Activated naive CD4-positive, alpha-beta T cell treated with anti-CD3 and anti-CD28 coated beads, Interleukin-2, amount 50 U/mL, for 16 hours (primary cell): Measurements from ENCODE around the gene SLC35G6.
"Not testable (repeated sequence)": the region's sequence is repeated elsewhere in the genome, so short reads cannot be mapped to it uniquely, and the experiment has no call there.

Experiments used
- DNase-seq: peaks from one replicate; pipeline ENCODE4 v3.0.0-alpha.2; 2020

SLC35G6 gene

GRCh38 chr17:7481275-7481674, at the start of gene SLC35G6:
Gene SLC35G6 (plus strand): TSS chr17:7481446. CDS start chr17:7481517, 71 bp downstream.
- not testable (repeated sequence) for DNase-seq

- no peak for DNase-seq
Observed at GRCh38 chr17:7432296-7432695, 49.0 kb upstream of the SLC35G6 start.

GRCh38 chr17:7435676-7436555, 45.3 kb upstream of the SLC35G6 start:
- DNase-seq: peak; percentile 56

- peak; percentile 85 for DNase-seq
Observed at GRCh38 chr17:7436556-7437368, 44.5 kb upstream of the SLC35G6 start.

GRCh38 chr17:7437369-7437863, 43.8 kb upstream of the SLC35G6 start:
- DNase-seq: no peak

GRCh38 chr17:7437950-7438614, 43.2 kb upstream of the SLC35G6 start:
- peak; percentile 74 for DNase-seq

GRCh38 chr17:7438656-7439460, 42.4 kb upstream of the SLC35G6 start:
- DNase-seq: no peak

- DNase-seq: no peak
Observed at GRCh38 chr17:7439462-7440112, 41.7 kb upstream of the SLC35G6 start, which contains the start of gene FGF11. Gene FGF11 (plus strand): TSS chr17:7439512. CDS start chr17:7439621, 109 bp downstream.

GRCh38 chr17:7440113-7440833, 41.0 kb upstream of the SLC35G6 start:
- DNase-seq: peak; percentile 28

- DNase-seq: no peak
Observed at GRCh38 chr17:7440834-7441195, 40.4 kb upstream of the SLC35G6 start.

GRCh38 chr17:7441266-7441665, 40.0 kb upstream of the SLC35G6 start:
- DNase-seq: no peak

- DNase-seq: no peak
Observed at GRCh38 chr17:7442142-7442541, 39.1 kb upstream of the SLC35G6 start.

- DNase-seq: no peak
Observed at GRCh38 chr17:7443499-7444485, 37.5 kb upstream of the SLC35G6 start.

GRCh38 chr17:7444682-7445618, 36.3 kb upstream of the SLC35G6 start, which contains the start of gene CHRNB1:
Gene CHRNB1 (plus strand): TSS chr17:7445061. CDS start chr17:7445128, 67 bp downstream.
- DNase-seq: no peak

- DNase-seq: peak; percentile 30
Observed at GRCh38 chr17:7445619-7445968, 35.7 kb upstream of the SLC35G6 start.

GRCh38 chr17:7448461-7448860, 32.8 kb upstream of the SLC35G6 start:
- no peak for DNase-seq

GRCh38 chr17:7459961-7460545, 21.2 kb upstream of the SLC35G6 start:
- DNase-seq: no peak
